Stimulated activated effector memory CD8-positive, alpha-beta T cell treated with anti-CD3 and anti-CD28 coated beads, Interleukin-12 subunit alpha, Interleukin-12 subunit beta, amount 100 ng/mL, for 72 hours (primary cell): ENCODE measurements around the gene CTTNBP2.
A peak's percentile ranks its signal among the peaks of the same experiment; 100 is the strongest.

Experiments
- ATAC-seq: fragments of 150-1000 bp; cut with Tn5 transposase; 2 replicates; pipeline ENCODE4 v1.10.0; 2021
- DNase-seq, 2 donors: peaks; one replicate each; pipeline ENCODE4 v3.0.0; 2021 to 2022; ENCODE audit warnings: low spot score in 2 of 2
- H3K27ac Mint-ChIP-seq: one replicate; pipeline ENCODE4 v1.8.0; 2022; ENCODE audit warnings: mild to moderate bottlenecking, mixed read lengths
- H3K36me3 Mint-ChIP-seq: one replicate; pipeline ENCODE4 v1.8.0; 2022; ENCODE audit warnings: mild to moderate bottlenecking, mixed read lengths
- H3K4me1 Mint-ChIP-seq: one replicate; pipeline ENCODE4 v1.8.0; 2022; ENCODE audit warnings: mixed read lengths
- H3K4me3 Mint-ChIP-seq: one replicate; pipeline ENCODE4 v1.8.0; 2022; ENCODE audit warnings: mild to moderate bottlenecking, mixed read lengths
- H3K9me3 Mint-ChIP-seq: one replicate; pipeline ENCODE4 v1.8.0; 2022; ENCODE audit warnings: mixed read lengths

CTTNBP2 gene

DNA sequence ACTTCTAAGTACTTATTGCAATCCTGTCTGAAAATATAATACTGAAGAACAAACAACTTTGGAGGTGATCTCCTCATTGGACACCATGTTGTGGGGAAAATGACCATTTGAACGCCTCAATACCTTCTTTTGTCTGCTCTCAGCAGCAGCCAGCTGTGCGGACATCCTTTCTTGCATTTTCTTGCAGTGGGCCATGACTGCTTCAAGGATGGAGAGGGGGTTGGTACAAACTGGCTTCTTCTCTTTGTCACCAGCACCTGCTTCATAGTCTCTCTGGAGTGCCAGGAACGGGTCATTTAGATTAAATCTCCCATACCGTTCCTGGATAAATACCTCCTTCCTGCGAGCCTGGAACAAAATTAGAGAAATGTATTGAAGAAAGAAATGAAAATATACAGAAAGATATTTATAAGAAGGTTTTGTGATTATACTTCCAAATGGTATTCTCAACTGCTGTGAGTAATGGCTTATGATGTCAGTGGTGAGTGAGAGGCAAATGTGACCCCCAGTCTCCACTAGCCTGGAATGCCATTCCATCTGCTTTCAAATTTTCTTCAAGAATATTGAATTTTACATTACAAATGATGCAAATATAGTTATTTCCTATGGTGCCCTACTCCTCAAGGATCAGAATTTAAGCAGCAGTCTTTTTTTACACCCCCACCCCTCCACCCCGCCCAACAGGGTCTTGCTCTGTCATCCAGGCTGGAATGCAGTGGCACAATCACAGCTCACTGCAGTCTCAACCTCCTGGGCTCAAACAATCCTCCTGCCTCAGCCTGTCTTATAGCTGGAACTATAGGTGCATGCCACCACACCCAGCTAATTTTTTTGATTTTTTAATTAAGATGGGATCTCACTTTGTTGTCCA is 62.4 kb downstream of the CTTNBP2 start:
- no peak for DNase-seq
- H3K27ac Mint-ChIP-seq = no peak overlapping the region
- no peak overlapping the region for H3K4me3 Mint-ChIP-seq
- no peaks in the 10 kb centered on the region for H3K4me1 Mint-ChIP-seq
- no peaks in the 10 kb centered on the region for H3K36me3 Mint-ChIP-seq
- H3K9me3 Mint-ChIP-seq = no peaks in the 10 kb centered on the region
- ATAC-seq = no peak

DNA sequence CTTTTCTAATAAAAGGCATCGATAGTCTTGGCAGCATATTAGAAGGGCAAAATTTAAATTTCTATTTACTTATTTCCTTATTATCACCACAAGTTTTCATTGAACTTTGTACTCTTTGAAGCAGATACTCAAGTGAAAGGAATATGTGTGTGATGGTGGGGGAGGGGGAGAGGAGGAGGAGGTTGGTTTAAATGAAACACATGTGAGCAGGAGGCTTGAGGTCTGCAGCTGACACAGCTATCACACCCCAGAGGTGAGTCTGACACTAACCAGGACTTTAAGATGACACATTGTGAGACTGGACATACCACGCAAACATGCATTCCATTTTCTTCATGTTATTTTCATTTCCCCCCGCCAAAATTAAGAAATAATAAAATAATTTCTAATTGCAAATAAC is 63.3 kb downstream of the CTTNBP2 start:
- ATAC-seq = no peak

DNA sequence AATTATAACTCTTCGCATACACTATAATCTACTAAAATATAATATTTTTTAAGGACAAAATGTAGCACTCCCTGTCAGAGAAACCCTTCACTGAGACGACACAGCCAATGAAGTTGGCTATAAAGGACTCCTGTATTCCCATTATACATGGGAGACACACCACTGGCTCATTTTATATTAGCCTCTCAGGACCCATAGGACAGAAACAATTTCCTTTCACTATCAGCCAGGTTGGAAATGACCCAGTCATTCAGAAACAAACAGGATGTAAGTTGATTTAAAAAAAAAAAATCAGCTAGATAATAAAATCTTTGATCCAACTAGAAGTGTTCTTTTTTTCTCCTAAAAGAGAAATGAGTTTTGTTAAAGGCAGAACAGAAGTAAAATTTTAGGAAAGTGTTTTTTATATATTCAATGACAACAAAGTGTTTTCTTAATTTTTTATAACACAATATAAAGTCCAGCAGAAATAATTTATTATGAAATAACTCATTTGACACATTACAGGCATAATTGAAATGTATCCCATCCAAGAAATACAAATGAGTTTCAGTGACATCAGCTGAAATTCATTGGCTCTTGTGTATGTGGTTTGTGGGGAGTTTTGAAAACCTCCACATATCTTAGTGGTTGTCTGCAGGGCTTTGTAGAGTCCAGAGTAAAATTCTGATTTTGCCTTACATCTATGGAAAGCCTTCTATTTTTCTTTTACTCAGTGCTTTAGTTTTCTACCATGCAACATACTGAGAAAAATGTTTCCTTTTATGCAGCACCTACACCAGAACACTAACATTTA is 64.1 kb downstream of the CTTNBP2 start:
- no peaks in the 10 kb centered on the region for H3K36me3 Mint-ChIP-seq
- no peak for ATAC-seq
- DNase-seq = no peak
- H3K9me3 Mint-ChIP-seq = no peaks in the 10 kb centered on the region
- H3K4me1 Mint-ChIP-seq = no peaks in the 10 kb centered on the region
- H3K27ac Mint-ChIP-seq = no peak overlapping the region
- H3K4me3 Mint-ChIP-seq = no peak overlapping the region

More for the DNA sequence above, 63.3 kb downstream of the CTTNBP2 start:
- H3K9me3 Mint-ChIP-seq = no peaks in the 10 kb centered on the region
- no peaks in the 10 kb centered on the region for H3K4me1 Mint-ChIP-seq
- no peak overlapping the region for H3K27ac Mint-ChIP-seq
- no peak overlapping the region for H3K4me3 Mint-ChIP-seq
- no peaks in the 10 kb centered on the region for H3K36me3 Mint-ChIP-seq
- DNase-seq = no peak

- ATAC-seq (no peak), DNase-seq (no peak)
- no peak overlapping the region for H3K27ac Mint-ChIP-seq
- no peak overlapping the region for H3K4me3 Mint-ChIP-seq
- no peaks in the 10 kb centered on the region for H3K36me3 Mint-ChIP-seq
- H3K4me1 Mint-ChIP-seq = no peaks in the 10 kb centered on the region
- no peaks in the 10 kb centered on the region for H3K9me3 Mint-ChIP-seq
Measured at GRCh38 chr7:117808341-117808757, 64.9 kb downstream of the CTTNBP2 start.

DNA sequence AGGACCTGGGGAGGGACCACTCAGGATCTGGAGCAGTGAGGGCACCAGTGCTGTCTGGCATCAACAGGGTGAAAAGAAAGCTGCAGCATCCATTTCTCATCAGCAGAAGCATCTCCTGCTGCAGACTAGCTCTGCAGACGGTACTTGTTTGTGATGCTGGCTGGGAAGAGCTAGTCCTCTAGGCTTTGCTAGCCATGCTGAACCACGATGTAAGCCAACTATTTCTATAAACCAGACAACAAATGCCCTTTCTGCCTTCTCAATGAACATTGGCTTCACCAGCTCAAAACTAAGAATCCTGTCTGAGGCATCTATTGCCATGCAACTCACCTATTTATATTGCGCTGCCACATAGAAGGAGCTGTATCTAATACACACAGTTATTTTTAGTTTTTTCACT is 65.6 kb downstream of the CTTNBP2 start:
- Mint-ChIP-seq H3K4me1 (no peaks in the 10 kb centered on the region), H3K27ac (no peak overlapping the region), H3K9me3 (no peaks in the 10 kb centered on the region), H3K36me3 (no peaks in the 10 kb centered on the region), H3K4me3 (no peak overlapping the region)
- DNase-seq (no peak), ATAC-seq (no peak)

GRCh38 chr7:117806011-117806410 is 67.2 kb downstream of the CTTNBP2 start:
- DNase-seq (no peak), ATAC-seq (no peak)
- Mint-ChIP-seq H3K36me3 (no peaks in the 10 kb centered on the region), H3K4me3 (no peak overlapping the region), H3K27ac (no peak overlapping the region), H3K4me1 (no peaks in the 10 kb centered on the region), H3K9me3 (no peaks in the 10 kb centered on the region)

GRCh38 chr7:117805241-117805640 is 68.0 kb downstream of the CTTNBP2 start:
- Mint-ChIP-seq H3K27ac (no peak overlapping the region), H3K36me3 (no peaks in the 10 kb centered on the region), H3K9me3 (no peaks in the 10 kb centered on the region)

DNA sequence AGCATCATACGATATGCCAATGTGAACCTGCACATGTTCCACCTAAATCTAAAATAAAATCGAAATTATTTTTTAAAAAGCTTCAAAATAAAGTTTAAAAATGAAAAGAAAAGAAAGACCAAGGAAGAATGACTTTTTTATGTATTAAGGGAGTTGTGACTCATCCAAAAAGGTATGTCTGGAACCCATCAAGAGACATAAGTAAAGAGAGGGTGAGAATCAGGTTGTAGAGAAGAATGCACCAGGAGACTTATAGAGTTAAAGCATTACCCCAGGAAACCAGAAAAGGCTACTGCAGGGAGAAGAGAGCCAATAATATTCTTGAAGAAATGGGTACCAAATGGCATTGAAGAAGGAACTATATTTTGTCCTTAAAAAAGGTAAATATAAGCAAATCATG is 69.8 kb downstream of the CTTNBP2 start:
- no peaks in the 10 kb centered on the region for H3K4me1 Mint-ChIP-seq
- no peaks in the 10 kb centered on the region for H3K9me3 Mint-ChIP-seq
- H3K36me3 Mint-ChIP-seq = no peaks in the 10 kb centered on the region
- no peak for ATAC-seq
- DNase-seq = no peak
- no peak overlapping the region for H3K4me3 Mint-ChIP-seq
- H3K27ac Mint-ChIP-seq = no peak overlapping the region

More at GRCh38 chr7:117805241-117805640, 68.0 kb downstream of the CTTNBP2 start:
- ATAC-seq (no peak), DNase-seq (no peak)
- Mint-ChIP-seq H3K4me1 (no peaks in the 10 kb centered on the region), H3K4me3 (no peak overlapping the region)

DNA sequence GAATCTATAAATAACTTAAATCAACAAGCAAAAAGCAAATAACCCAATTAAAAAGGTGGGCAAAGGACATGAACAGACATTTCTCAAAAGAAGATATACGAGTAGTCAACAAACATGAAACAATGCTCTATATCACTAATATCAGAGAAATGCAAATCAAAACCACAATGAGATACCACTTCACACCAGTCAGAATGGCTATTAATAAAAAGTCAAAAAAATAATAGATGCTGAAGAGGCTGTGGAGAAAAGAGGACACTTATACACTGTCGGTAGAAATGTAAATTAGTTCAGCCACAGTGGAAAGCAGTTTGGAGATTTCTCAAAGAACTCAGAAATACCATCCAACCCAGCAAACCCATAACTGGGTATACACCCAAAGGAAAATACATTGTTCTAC is 70.6 kb downstream of the CTTNBP2 start:
- ATAC-seq = no peak
- no peak for DNase-seq
- H3K36me3 Mint-ChIP-seq = no peaks in the 10 kb centered on the region
- H3K4me1 Mint-ChIP-seq = no peaks in the 10 kb centered on the region
- H3K9me3 Mint-ChIP-seq = no peaks in the 10 kb centered on the region
- H3K4me3 Mint-ChIP-seq = no peak overlapping the region
- no peak overlapping the region for H3K27ac Mint-ChIP-seq

DNA sequence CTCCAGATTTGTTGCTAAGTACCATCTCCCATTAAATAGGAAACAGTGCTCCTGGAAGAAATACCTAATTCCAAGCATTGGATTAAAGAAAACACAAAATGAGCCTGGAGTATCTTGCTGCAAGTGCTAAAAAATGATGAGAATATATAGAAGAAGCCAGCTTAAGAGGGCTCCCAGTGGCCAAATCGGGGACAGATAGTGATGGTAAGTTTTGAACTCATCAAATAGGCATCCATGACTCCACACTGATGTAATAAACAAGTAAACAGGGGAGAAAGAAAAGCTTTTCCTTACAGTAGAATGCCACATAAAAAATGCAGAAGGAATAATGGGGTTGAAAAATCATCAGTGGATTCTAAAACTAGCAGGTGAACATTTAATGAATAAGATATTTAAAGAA is 72.4 kb downstream of the CTTNBP2 start:
- H3K27ac Mint-ChIP-seq = no peak overlapping the region
- no peaks in the 10 kb centered on the region for H3K36me3 Mint-ChIP-seq
- DNase-seq = no peak
- no peaks in the 10 kb centered on the region for H3K4me1 Mint-ChIP-seq
- no peak for ATAC-seq
- no peak overlapping the region for H3K4me3 Mint-ChIP-seq
- no peaks in the 10 kb centered on the region for H3K9me3 Mint-ChIP-seq

DNA sequence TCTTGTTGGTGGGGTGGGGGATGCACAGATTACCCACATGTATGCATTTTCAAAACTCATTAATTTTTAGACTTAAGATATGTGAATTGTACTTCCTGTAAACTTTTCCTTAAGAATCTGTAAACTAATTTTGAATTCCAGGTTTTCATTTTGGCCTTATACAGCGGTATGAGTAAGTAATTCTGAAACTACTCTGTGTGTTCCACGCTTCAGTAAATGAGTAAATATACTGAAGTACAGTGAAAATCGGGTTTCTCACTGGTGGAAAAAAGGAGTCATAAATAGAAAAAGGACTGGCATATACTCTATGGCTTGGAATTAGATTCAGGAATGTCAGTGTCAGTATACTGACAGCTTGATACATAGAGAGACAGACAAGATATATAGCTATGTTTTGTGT is 72.8 kb downstream of the CTTNBP2 start:
- no peaks in the 10 kb centered on the region for H3K4me1 Mint-ChIP-seq
- DNase-seq (no peak), ATAC-seq (no peak)
- no peaks in the 10 kb centered on the region for H3K36me3 Mint-ChIP-seq
- no peak overlapping the region for H3K4me3 Mint-ChIP-seq
- H3K27ac Mint-ChIP-seq = no peak overlapping the region
- H3K9me3 Mint-ChIP-seq = no peaks in the 10 kb centered on the region

- H3K27ac Mint-ChIP-seq = no peak overlapping the region
- DNase-seq (no peak), ATAC-seq (no peak)
- no peaks in the 10 kb centered on the region for H3K36me3 Mint-ChIP-seq
- peaks cover 6% of the 10 kb centered on the region for H3K4me1 Mint-ChIP-seq
- H3K9me3 Mint-ChIP-seq = peaks cover 4% of the 10 kb centered on the region
- H3K4me3 Mint-ChIP-seq = no peak overlapping the region
Measured at GRCh38 chr7:117796889-117797288, 76.4 kb downstream of the CTTNBP2 start.

- H3K4me3 Mint-ChIP-seq = no peak overlapping the region
- no peak overlapping the region for H3K27ac Mint-ChIP-seq
- H3K36me3 Mint-ChIP-seq = no peaks in the 10 kb centered on the region
- H3K4me1 Mint-ChIP-seq = peaks cover 6% of the 10 kb centered on the region
- ATAC-seq = peak; percentile 16
- DNase-seq = no peak
- H3K9me3 Mint-ChIP-seq = peaks cover 8% of the 10 kb centered on the region
Measured at GRCh38 chr7:117793976-117794375, 79.3 kb downstream of the CTTNBP2 start.

DNA sequence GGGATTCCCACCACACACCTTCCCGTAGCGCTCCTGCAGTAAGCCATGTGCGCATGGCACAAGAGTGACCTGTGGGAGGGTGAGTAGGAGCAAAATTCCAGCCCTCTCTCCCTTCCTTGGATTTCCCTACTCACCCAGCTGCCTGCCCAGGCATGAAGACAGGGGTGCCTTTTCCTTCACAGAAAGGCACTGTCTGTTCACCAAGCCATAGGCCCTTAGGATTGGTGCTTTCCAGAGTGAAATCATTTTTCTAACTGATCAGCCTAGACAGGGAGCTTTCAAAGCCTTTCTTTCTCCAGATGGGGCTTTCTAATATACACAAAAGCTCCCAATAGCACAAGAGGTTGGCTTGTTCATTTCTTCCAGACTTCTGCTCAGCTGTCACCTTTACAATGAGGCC is 79.7 kb downstream of the CTTNBP2 start:
- Mint-ChIP-seq H3K36me3 (no peaks in the 10 kb centered on the region), H3K27ac (no peak overlapping the region)

DNA sequence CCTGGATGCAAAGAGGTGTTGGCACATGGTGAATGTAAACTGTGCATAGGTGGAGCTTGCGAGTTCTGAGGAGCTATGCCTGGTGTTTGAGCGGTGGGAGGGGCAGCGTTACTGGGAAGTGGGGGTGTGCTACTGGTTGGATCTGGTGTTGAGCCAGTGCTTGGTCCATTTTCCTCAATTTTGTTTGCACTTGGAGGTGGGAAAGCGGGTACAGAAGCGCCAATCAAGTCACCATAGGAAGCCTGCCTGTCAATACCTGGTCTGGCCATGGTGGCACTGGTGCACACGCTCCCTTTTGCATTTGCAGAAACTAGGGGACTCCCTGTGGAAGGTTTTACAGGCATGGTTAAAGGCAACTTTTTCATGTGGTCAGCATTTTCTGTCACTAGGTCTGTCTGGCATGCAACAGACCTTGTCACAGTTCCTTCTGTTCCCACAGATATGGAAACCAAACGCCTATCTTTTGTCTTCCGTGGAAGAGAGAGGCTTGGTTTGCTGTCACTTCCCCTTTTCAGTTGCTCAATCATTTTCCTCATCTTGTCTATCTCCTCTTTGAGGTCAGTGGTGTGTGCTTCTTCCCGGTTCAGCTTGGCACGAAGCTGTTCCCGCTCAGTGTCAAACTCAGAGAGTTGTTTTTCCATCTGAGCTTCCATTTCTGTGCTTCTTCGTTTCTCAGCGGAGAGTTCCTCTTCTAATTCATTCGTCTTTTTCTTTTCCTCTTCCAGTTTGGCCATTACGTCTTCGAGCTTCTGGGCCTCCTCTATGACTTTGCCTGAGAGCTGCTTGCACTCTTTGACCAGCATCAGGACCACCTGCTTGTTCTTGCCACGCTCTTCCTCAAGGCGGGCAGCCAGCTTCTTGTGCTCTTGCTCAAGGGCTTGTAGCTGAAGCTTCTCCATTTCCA is 81.1 kb downstream of the CTTNBP2 start:
- Mint-ChIP-seq H3K4me1 (peaks cover 6% of the 10 kb centered on the region), H3K36me3 (no peaks in the 10 kb centered on the region), H3K9me3 (peaks cover 8% of the 10 kb centered on the region), H3K4me3 (no peak overlapping the region), H3K27ac (no peak overlapping the region)
- DNase-seq = no peak
- peak; percentile 21 for ATAC-seq

More for the DNA sequence above, 79.7 kb downstream of the CTTNBP2 start:
- Mint-ChIP-seq H3K9me3 (peaks cover 8% of the 10 kb centered on the region), H3K4me3 (no peak overlapping the region), H3K4me1 (peaks cover 6% of the 10 kb centered on the region)
- ATAC-seq (no peak), DNase-seq (no peak)
